ENCODE measurements around the gene TRAPPC12.

The TRAPPC12 gene

GRCh38 chr2:3405876-3406275 lies 26.4 kb downstream of the TRAPPC12 start:
- no peak for DNase-seq (ENCODE audit: extremely low read depth in 1 of 2, low read depth in 1 of 2)

- DNase-seq (ENCODE audit: extremely low read depth in 1 of 2, low read depth in 1 of 2): no peak
Observed at GRCh38 chr2:3406501-3406900, 27.0 kb downstream of the TRAPPC12 start.

GRCh38 chr2:3408781-3409180 lies 29.3 kb downstream of the TRAPPC12 start:
- DNase-seq (ENCODE audit: extremely low read depth in 1 of 2, low read depth in 1 of 2): no peak

GRCh38 chr2:3409627-3410170 lies 30.2 kb downstream of the TRAPPC12 start:
- DNase-seq (ENCODE audit: extremely low read depth in 1 of 2, low read depth in 1 of 2): no peak

GRCh38 chr2:3411103-3411502 lies 31.6 kb downstream of the TRAPPC12 start:
- DNase-seq (ENCODE audit: extremely low read depth in 1 of 2, low read depth in 1 of 2): no peak

- no peak for DNase-seq (ENCODE audit: extremely low read depth in 1 of 2, low read depth in 1 of 2)
Observed at GRCh38 chr2:3413697-3414096, 34.2 kb downstream of the TRAPPC12 start.

- DNase-seq (ENCODE audit: extremely low read depth in 1 of 2, low read depth in 1 of 2): no peak
Observed at GRCh38 chr2:3414133-3414860, 34.8 kb downstream of the TRAPPC12 start.

- DNase-seq (ENCODE audit: extremely low read depth in 1 of 2, low read depth in 1 of 2): no peak
Observed at GRCh38 chr2:3418766-3419404, 39.4 kb downstream of the TRAPPC12 start.

GRCh38 chr2:3420076-3420768 lies 40.7 kb downstream of the TRAPPC12 start:
- DNase-seq (ENCODE audit: extremely low read depth in 1 of 2, low read depth in 1 of 2): no peak

GRCh38 chr2:3420769-3421397 lies 41.4 kb downstream of the TRAPPC12 start:
- no peak for DNase-seq (ENCODE audit: extremely low read depth in 1 of 2, low read depth in 1 of 2)

GRCh38 chr2:3421580-3421979 lies 42.1 kb downstream of the TRAPPC12 start:
- no peak for DNase-seq (ENCODE audit: extremely low read depth in 1 of 2, low read depth in 1 of 2)

- DNase-seq (ENCODE audit: extremely low read depth in 1 of 2, low read depth in 1 of 2): no peak
Observed at GRCh38 chr2:3422161-3422779, 42.8 kb downstream of the TRAPPC12 start.

GRCh38 chr2:3423492-3424170 lies 44.1 kb downstream of the TRAPPC12 start:
- peak; percentile 46 to 57 for DNase-seq (ENCODE audit: extremely low read depth in 1 of 2, low read depth in 1 of 2)

GRCh38 chr2:3424171-3424795 lies 44.8 kb downstream of the TRAPPC12 start:
- no peak for DNase-seq (ENCODE audit: extremely low read depth in 1 of 2, low read depth in 1 of 2)

- no peak for DNase-seq (ENCODE audit: extremely low read depth in 1 of 2, low read depth in 1 of 2)
Observed at GRCh38 chr2:3426615-3427014, 47.1 kb downstream of the TRAPPC12 start.

- DNase-seq (ENCODE audit: extremely low read depth in 1 of 2, low read depth in 1 of 2): no peak
Observed at GRCh38 chr2:3427272-3427671, 47.8 kb downstream of the TRAPPC12 start.

GRCh38 chr2:3428577-3428976 lies 49.1 kb downstream of the TRAPPC12 start:
- no peak for DNase-seq (ENCODE audit: extremely low read depth in 1 of 2, low read depth in 1 of 2)

GRCh38 chr2:3429066-3429610 lies 49.6 kb downstream of the TRAPPC12 start:
- no peak for DNase-seq (ENCODE audit: extremely low read depth in 1 of 2, low read depth in 1 of 2)

GRCh38 chr2:3430172-3430571 lies 50.7 kb downstream of the TRAPPC12 start:
- DNase-seq (ENCODE audit: extremely low read depth in 1 of 2, low read depth in 1 of 2): no peak
